ENCODE measurements around the gene FRMD4A.

DNA sequence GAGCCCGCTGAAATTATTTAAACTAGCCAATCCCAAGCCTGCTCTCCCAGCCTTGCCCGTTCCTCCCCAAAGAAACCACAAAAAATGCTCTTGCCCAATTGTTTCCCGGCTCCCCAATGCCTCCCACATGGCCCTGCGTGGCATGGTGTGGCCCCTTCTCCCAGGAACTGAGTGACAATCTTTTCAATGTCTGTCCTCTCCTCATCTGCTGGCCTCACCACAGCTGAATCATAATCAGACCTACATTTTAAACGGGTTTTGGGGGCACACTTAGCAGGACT lies 542.5 kb downstream of the FRMD4A start:
- TF ChIP-seq, protein P1, sequence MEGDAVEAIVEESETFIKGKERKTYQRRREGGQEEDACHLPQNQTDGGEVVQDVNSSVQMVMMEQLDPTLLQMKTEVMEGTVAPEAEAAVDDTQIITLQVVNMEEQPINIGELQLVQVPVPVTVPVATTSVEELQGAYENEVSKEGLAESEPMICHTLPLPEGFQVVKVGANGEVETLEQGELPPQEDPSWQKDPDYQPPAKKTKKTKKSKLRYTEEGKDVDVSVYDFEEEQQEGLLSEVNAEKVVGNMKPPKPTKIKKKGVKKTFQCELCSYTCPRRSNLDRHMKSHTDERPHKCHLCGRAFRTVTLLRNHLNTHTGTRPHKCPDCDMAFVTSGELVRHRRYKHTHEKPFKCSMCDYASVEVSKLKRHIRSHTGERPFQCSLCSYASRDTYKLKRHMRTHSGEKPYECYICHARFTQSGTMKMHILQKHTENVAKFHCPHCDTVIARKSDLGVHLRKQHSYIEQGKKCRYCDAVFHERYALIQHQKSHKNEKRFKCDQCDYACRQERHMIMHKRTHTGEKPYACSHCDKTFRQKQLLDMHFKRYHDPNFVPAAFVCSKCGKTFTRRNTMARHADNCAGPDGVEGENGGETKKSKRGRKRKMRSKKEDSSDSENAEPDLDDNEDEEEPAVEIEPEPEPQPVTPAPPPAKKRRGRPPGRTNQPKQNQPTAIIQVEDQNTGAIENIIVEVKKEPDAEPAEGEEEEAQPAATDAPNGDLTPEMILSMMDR (IDR thresholded peaks at IDR 0.05; ENCODE audit: insufficient read depth, low read length), result no peak
- TF ChIP-seq, protein P2, sequence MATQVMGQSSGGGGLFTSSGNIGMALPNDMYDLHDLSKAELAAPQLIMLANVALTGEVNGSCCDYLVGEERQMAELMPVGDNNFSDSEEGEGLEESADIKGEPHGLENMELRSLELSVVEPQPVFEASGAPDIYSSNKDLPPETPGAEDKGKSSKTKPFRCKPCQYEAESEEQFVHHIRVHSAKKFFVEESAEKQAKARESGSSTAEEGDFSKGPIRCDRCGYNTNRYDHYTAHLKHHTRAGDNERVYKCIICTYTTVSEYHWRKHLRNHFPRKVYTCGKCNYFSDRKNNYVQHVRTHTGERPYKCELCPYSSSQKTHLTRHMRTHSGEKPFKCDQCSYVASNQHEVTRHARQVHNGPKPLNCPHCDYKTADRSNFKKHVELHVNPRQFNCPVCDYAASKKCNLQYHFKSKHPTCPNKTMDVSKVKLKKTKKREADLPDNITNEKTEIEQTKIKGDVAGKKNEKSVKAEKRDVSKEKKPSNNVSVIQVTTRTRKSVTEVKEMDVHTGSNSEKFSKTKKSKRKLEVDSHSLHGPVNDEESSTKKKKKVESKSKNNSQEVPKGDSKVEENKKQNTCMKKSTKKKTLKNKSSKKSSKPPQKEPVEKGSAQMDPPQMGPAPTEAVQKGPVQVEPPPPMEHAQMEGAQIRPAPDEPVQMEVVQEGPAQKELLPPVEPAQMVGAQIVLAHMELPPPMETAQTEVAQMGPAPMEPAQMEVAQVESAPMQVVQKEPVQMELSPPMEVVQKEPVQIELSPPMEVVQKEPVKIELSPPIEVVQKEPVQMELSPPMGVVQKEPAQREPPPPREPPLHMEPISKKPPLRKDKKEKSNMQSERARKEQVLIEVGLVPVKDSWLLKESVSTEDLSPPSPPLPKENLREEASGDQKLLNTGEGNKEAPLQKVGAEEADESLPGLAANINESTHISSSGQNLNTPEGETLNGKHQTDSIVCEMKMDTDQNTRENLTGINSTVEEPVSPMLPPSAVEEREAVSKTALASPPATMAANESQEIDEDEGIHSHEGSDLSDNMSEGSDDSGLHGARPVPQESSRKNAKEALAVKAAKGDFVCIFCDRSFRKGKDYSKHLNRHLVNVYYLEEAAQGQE (IDR thresholded peaks at IDR 0.05; ENCODE audit: insufficient replicate concordance, low read depth), result no peak

All from HL-60 (cell line).